ENCODE results near the gene ACACB.

ACACB gene

GRCh38 chr12:109244073-109244472 lies 127.7 kb downstream of the ACACB start:
- no peak for DNase-seq
- no peaks in the 10 kb centered on the region for H3K27me3 ChIP-seq (replicated peaks; ENCODE audit: control insufficient read depth, insufficient read depth, low read length, poor library complexity, severe bottlenecking)
- H3K4me1 ChIP-seq (ENCODE audit: control insufficient read depth, insufficient read depth, low read length, poor library complexity, severe bottlenecking): no peaks in the 10 kb centered on the region
- peaks cover 25% of the 10 kb centered on the region for H3K36me3 ChIP-seq (ENCODE audit: control insufficient read depth, insufficient read depth, low read length)
- H3K27ac ChIP-seq (ENCODE audit: insufficient read depth, low read length, poor library complexity, severe bottlenecking): no peak overlapping the region
- no peaks in the 10 kb centered on the region for H3K9me3 ChIP-seq (ENCODE audit: control insufficient read depth, low read length)
- H3K4me3 ChIP-seq (ENCODE audit: insufficient read depth, low read depth, low read length, poor library complexity, severe bottlenecking): no peak overlapping the region

- Histone ChIP-seq H3K27ac (ENCODE audit: insufficient read depth, low read length, poor library complexity, severe bottlenecking) (no peak overlapping the region), H3K9me3 (ENCODE audit: control insufficient read depth, low read length) (no peaks in the 10 kb centered on the region), H3K4me1 (ENCODE audit: control insufficient read depth, insufficient read depth, low read length, poor library complexity, severe bottlenecking) (no peaks in the 10 kb centered on the region), H3K4me3 (ENCODE audit: insufficient read depth, low read depth, low read length, poor library complexity, severe bottlenecking) (no peak overlapping the region), H3K27me3 (replicated peaks; ENCODE audit: control insufficient read depth, insufficient read depth, low read length, poor library complexity, severe bottlenecking) (no peaks in the 10 kb centered on the region), H3K36me3 (ENCODE audit: control insufficient read depth, insufficient read depth, low read length) (peaks cover 18% of the 10 kb centered on the region)
- DNase-seq: no peak
These were observed 129.8 kb downstream of the ACACB start for GRCh38 chr12:109246221-109246620.

- Histone ChIP-seq H3K27ac (ENCODE audit: insufficient read depth, low read length, poor library complexity, severe bottlenecking) (no peak overlapping the region), H3K4me1 (ENCODE audit: control insufficient read depth, insufficient read depth, low read length, poor library complexity, severe bottlenecking) (no peaks in the 10 kb centered on the region), H3K36me3 (ENCODE audit: control insufficient read depth, insufficient read depth, low read length) (peaks cover 1% of the 10 kb centered on the region), H3K4me3 (ENCODE audit: insufficient read depth, low read depth, low read length, poor library complexity, severe bottlenecking) (no peak overlapping the region), H3K9me3 (ENCODE audit: control insufficient read depth, low read length) (peaks cover under 1% of the 10 kb centered on the region), H3K27me3 (replicated peaks; ENCODE audit: control insufficient read depth, insufficient read depth, low read length, poor library complexity, severe bottlenecking) (no peaks in the 10 kb centered on the region)
- no peak for DNase-seq
These were observed 131.7 kb downstream of the ACACB start for GRCh38 chr12:109247831-109248654.

GRCh38 chr12:109250523-109250922 lies 134.1 kb downstream of the ACACB start:
- no peaks in the 10 kb centered on the region for H3K4me1 ChIP-seq (ENCODE audit: control insufficient read depth, insufficient read depth, low read length, poor library complexity, severe bottlenecking)
- DNase-seq: no peak
- H3K9me3 ChIP-seq (ENCODE audit: control insufficient read depth, low read length): peaks cover 3% of the 10 kb centered on the region
- H3K27me3 ChIP-seq (replicated peaks; ENCODE audit: control insufficient read depth, insufficient read depth, low read length, poor library complexity, severe bottlenecking): no peaks in the 10 kb centered on the region
- H3K27ac ChIP-seq (ENCODE audit: insufficient read depth, low read length, poor library complexity, severe bottlenecking): no peak overlapping the region
- no peak overlapping the region for H3K4me3 ChIP-seq (ENCODE audit: insufficient read depth, low read depth, low read length, poor library complexity, severe bottlenecking)
- peaks cover 4% of the 10 kb centered on the region for H3K36me3 ChIP-seq (ENCODE audit: control insufficient read depth, insufficient read depth, low read length)

GRCh38 chr12:109252799-109253198 lies 136.4 kb downstream of the ACACB start:
- Histone ChIP-seq H3K4me1 (ENCODE audit: control insufficient read depth, insufficient read depth, low read length, poor library complexity, severe bottlenecking) (no peaks in the 10 kb centered on the region), H3K36me3 (ENCODE audit: control insufficient read depth, insufficient read depth, low read length) (peaks cover 4% of the 10 kb centered on the region), H3K9me3 (ENCODE audit: control insufficient read depth, low read length) (peaks cover 3% of the 10 kb centered on the region), H3K4me3 (ENCODE audit: insufficient read depth, low read depth, low read length, poor library complexity, severe bottlenecking) (no peak overlapping the region), H3K27ac (ENCODE audit: insufficient read depth, low read length, poor library complexity, severe bottlenecking) (no peak overlapping the region), H3K27me3 (replicated peaks; ENCODE audit: control insufficient read depth, insufficient read depth, low read length, poor library complexity, severe bottlenecking) (no peaks in the 10 kb centered on the region)
- no peak for DNase-seq

- no peak for DNase-seq
- no peak overlapping the region for H3K27ac ChIP-seq (ENCODE audit: insufficient read depth, low read length, poor library complexity, severe bottlenecking)
- H3K4me1 ChIP-seq (ENCODE audit: control insufficient read depth, insufficient read depth, low read length, poor library complexity, severe bottlenecking): no peaks in the 10 kb centered on the region
- H3K9me3 ChIP-seq (ENCODE audit: control insufficient read depth, low read length): peaks cover 3% of the 10 kb centered on the region
- H3K36me3 ChIP-seq (ENCODE audit: control insufficient read depth, insufficient read depth, low read length): peaks cover 4% of the 10 kb centered on the region
- H3K4me3 ChIP-seq (ENCODE audit: insufficient read depth, low read depth, low read length, poor library complexity, severe bottlenecking): no peak overlapping the region
- no peaks in the 10 kb centered on the region for H3K27me3 ChIP-seq (replicated peaks; ENCODE audit: control insufficient read depth, insufficient read depth, low read length, poor library complexity, severe bottlenecking)
These were observed 137.6 kb downstream of the ACACB start for GRCh38 chr12:109253913-109254544.

GRCh38 chr12:109255377-109255776 lies 139.0 kb downstream of the ACACB start:
- Histone ChIP-seq H3K4me3 (ENCODE audit: insufficient read depth, low read depth, low read length, poor library complexity, severe bottlenecking) (no peak overlapping the region), H3K36me3 (ENCODE audit: control insufficient read depth, insufficient read depth, low read length) (peaks cover 4% of the 10 kb centered on the region), H3K9me3 (ENCODE audit: control insufficient read depth, low read length) (peaks cover 3% of the 10 kb centered on the region), H3K27ac (ENCODE audit: insufficient read depth, low read length, poor library complexity, severe bottlenecking) (no peak overlapping the region), H3K4me1 (ENCODE audit: control insufficient read depth, insufficient read depth, low read length, poor library complexity, severe bottlenecking) (no peaks in the 10 kb centered on the region), H3K27me3 (replicated peaks; ENCODE audit: control insufficient read depth, insufficient read depth, low read length, poor library complexity, severe bottlenecking) (no peaks in the 10 kb centered on the region)
- DNase-seq: no peak

GRCh38 chr12:109256011-109256410 lies 139.6 kb downstream of the ACACB start:
- Histone ChIP-seq H3K36me3 (ENCODE audit: control insufficient read depth, insufficient read depth, low read length) (peaks cover 4% of the 10 kb centered on the region), H3K4me1 (ENCODE audit: control insufficient read depth, insufficient read depth, low read length, poor library complexity, severe bottlenecking) (no peaks in the 10 kb centered on the region), H3K27me3 (replicated peaks; ENCODE audit: control insufficient read depth, insufficient read depth, low read length, poor library complexity, severe bottlenecking) (no peaks in the 10 kb centered on the region), H3K4me3 (ENCODE audit: insufficient read depth, low read depth, low read length, poor library complexity, severe bottlenecking) (no peak overlapping the region), H3K9me3 (ENCODE audit: control insufficient read depth, low read length) (peaks cover 3% of the 10 kb centered on the region), H3K27ac (ENCODE audit: insufficient read depth, low read length, poor library complexity, severe bottlenecking) (no peak overlapping the region)
- no peak for DNase-seq

- Histone ChIP-seq H3K36me3 (ENCODE audit: control insufficient read depth, insufficient read depth, low read length) (peaks cover 5% of the 10 kb centered on the region), H3K27ac (ENCODE audit: insufficient read depth, low read length, poor library complexity, severe bottlenecking) (no peak overlapping the region), H3K4me3 (ENCODE audit: insufficient read depth, low read depth, low read length, poor library complexity, severe bottlenecking) (no peak overlapping the region), H3K27me3 (replicated peaks; ENCODE audit: control insufficient read depth, insufficient read depth, low read length, poor library complexity, severe bottlenecking) (no peaks in the 10 kb centered on the region), H3K9me3 (ENCODE audit: control insufficient read depth, low read length) (peaks cover under 1% of the 10 kb centered on the region), H3K4me1 (ENCODE audit: control insufficient read depth, insufficient read depth, low read length, poor library complexity, severe bottlenecking) (no peaks in the 10 kb centered on the region)
- DNase-seq: no peak
These were observed 141.8 kb downstream of the ACACB start for GRCh38 chr12:109258201-109258600.
